H1 (cell line): Measurements from ENCODE around the gene AKR1D1. TPM values are rescaled to one million over a fixed set of nuclear protein-coding genes. Genes with fewer than 3 reads are reported as not detected.

Source experiments
- ASH2L ChIP-seq: fragments of 200-600, 300-600 bp; sonication (generic); IDR thresholded peaks from one replicate; pipeline ENCODE4 v1.7.1; 2017; ENCODE audit warnings: low read length
- BCL11A ChIP-seq, 2 experiments: IDR thresholded peaks; one replicate each; pipeline ENCODE4 v1.6.1; 2011; ENCODE audit warnings: low read depth in 2 of 2, low read length in 2 of 2, mild to moderate bottlenecking in 2 of 2
- EP300 ChIP-seq, 2 experiments: IDR thresholded peaks; 1 replicate in 1 of 2; 2 replicates in 1 of 2; pipeline ENCODE4 v1.6.1; 2011 to 2012; ENCODE audit warnings: low read depth in 2 of 2, low read length in 2 of 2, mild to moderate bottlenecking in 2 of 2, borderline replicate concordance in 1 of 2, inconsistent platforms in 1 of 2, moderate library complexity in 1 of 2
- POLR2AphosphoS5 ChIP-seq: IDR thresholded peaks from 2 replicates; pipeline ENCODE4 v1.6.1; 2011; ENCODE audit warnings: low read depth, low read length
- SIN3A ChIP-seq, 2 experiments: IDR thresholded peaks in 1 of 2; conservative IDR thresholded peaks in 1 of 2; 2 replicates each; pipeline ENCODE4 v1.6.1; 2011 to 2012; ENCODE audit warnings: low read length in 2 of 2, improper control_type of control experiment in 1 of 2, low read depth in 1 of 2, mild to moderate bottlenecking in 1 of 2
- SIRT6 ChIP-seq: IDR thresholded peaks from one replicate; pipeline ENCODE4 v1.7.1; 2012; ENCODE audit warnings: low read length, inconsistent platforms
- SRF ChIP-seq: IDR thresholded peaks from 2 replicates; pipeline ENCODE4 v1.6.1; 2011; ENCODE audit warnings: mild to moderate bottlenecking, low read depth, low read length, moderate library complexity
- TBP ChIP-seq: IDR thresholded peaks from 2 replicates; pipeline ENCODE4 v1.6.1; 2011; ENCODE audit warnings: low read depth, low read length, improper control_type of control experiment
- TCF12 ChIP-seq: IDR thresholded peaks from 2 replicates; pipeline ENCODE4 v1.6.1; 2011; ENCODE audit warnings: low read depth, mild to moderate bottlenecking, low read length
- TEAD4 ChIP-seq: IDR thresholded peaks from 2 replicates; pipeline ENCODE4 v1.6.1; 2012; ENCODE audit warnings: low read depth, low read length, inconsistent platforms, mixed read lengths
- polyA plus RNA-seq, 7 experiments: library from polyadenylated mRNA; depleted of rRNA in 3 of 7; stranded (reverse) in 5 of 7; unstranded in 2 of 7; fragments of >200 nt in 5 of 7; fragments of 200-250 nt in 2 of 7; gene quantifications; 1 replicate in 5 of 7; 2 replicates in 1 of 7; 4 replicates in 1 of 7; pipeline versions ENCODE4 v1.2.1 to v1.2.3, GENCODE V29; 2011 to 2013; ENCODE audit warnings: missing spikeins in 2 of 7, mixed read lengths in 2 of 7
- total RNA-seq: library from RNA; stranded (reverse); fragmentation: NEBNext Ultra II Directional; extraction: Animal tissue kit (Norgen Biotek cat#: 25700); gene quantifications from 2 replicates; pipeline ENCODE4 v1.2.1, GENCODE V29; 2021
- TF ChIP-seq, protein P1 (sequence below): IDR thresholded peaks from 2 replicates; pipeline ENCODE4 v1.6.1; 2011; ENCODE audit warnings: low read depth, mild to moderate bottlenecking, low read length; ENCODE audit not compliant: insufficient read depth

The AKR1D1 gene
- total and polyA plus RNA-seq, 2 of the 8 experiments (the other 6 are each of a cell fraction or from before 2014, with no cell fraction given): not detected

DNA sequence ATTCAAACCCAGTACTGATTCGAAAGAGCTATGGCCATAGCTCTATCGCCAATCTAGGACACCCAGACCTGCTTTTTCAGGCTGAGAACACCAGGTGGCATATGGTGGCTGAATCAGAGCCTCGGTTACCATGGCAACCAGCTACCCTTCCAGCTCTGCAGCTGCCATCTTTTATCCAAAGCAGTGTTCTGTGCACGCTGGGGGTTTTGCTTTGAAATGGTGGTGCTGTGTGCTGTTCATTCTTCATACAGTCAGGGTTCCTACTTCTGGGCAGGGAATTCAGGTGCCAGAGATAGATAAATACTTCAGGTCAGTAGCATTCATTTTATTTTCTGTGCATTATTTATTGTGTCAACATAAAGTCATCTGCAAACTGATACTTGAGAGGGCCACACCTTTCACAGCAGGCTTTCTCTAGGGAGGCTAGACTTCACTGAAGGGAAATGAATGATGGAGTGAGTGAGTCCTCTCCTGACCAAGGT is 85.4 kb downstream of the AKR1D1 start (continued):
- TF ChIP-seq, protein P1, sequence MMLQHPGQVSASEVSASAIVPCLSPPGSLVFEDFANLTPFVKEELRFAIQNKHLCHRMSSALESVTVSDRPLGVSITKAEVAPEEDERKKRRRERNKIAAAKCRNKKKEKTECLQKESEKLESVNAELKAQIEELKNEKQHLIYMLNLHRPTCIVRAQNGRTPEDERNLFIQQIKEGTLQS: no peak
- TF ChIP-seq TEAD4 (no peak), POLR2AphosphoS5 (no peak), SIRT6 (no peak), BCL11A (IDR thresholded peaks at IDR 0.05; ENCODE audit: low read depth in 2 of 2, low read length in 2 of 2) (no peak), EP300 (IDR thresholded peaks at IDR 0.05; ENCODE audit: borderline replicate concordance in 1 of 2, low read depth in 2 of 2, low read length in 2 of 2) (no peak), TBP (no peak), SRF (no peak), SIN3A (conservative IDR thresholded peaks at IDR 0.05 in 1 of 2, IDR thresholded peaks at IDR 0.05 in 1 of 2; ENCODE audit: low read depth in 1 of 2, low read length in 2 of 2) (no peak), ASH2L (no peak), TCF12 (0 out of 2 replicates have a peak, but pooled peaks have one; percentile 48)
